ENCODE data around the gene FAF1. TPM values are rescaled to one million over a fixed set of nuclear protein-coding genes. Genes with fewer than 3 reads are reported as not detected.

FAF1 gene
- total and polyA plus RNA-seq, 2 of the 8 experiments (the other 6 are each of a cell fraction or from before 2014, with no cell fraction given) = 10.8 to 65.9 TPM

GRCh38 chr1:50739125-50739524 lies 220.9 kb downstream of the FAF1 start:
- Histone ChIP-seq H3K4ac (replicated peaks; ENCODE audit: insufficient read length, low read depth, low read length) (no peak overlapping the region), H3K4me3 (ENCODE audit: extremely low read depth in 1 of 4, insufficient read depth in 2 of 4, low read depth in 3 of 4, low read length in 4 of 4) (no peak overlapping the region), H2AFZ (ENCODE audit: low read length) (no peak overlapping the region), H3K36me3 (ENCODE audit: control insufficient read depth in 2 of 4, insufficient read depth in 4 of 4, low read length in 3 of 4) (no peaks in the 10 kb centered on the region; a peak in 1 of 8 replicates), H3K27me3 (replicated peaks in 1 of 4; ENCODE audit: control insufficient read depth in 3 of 4, extremely low read depth in 1 of 4, insufficient read depth in 3 of 4, low read length in 3 of 4) (no peaks in the 10 kb centered on the region), H2AK5ac (ENCODE audit: low read depth, low read length) (no peak overlapping the region), H3K56ac (replicated peaks; ENCODE audit: insufficient read length, low read depth, low read length) (no peak overlapping the region), H2BK20ac (ENCODE audit: low read length) (no peak overlapping the region), H2BK5ac (ENCODE audit: low read depth, low read length) (no peak overlapping the region), H3K4me1 (replicated peaks in 1 of 4; ENCODE audit: control insufficient read depth in 3 of 4, insufficient read depth in 4 of 4, low read length in 3 of 4) (no peaks in the 10 kb centered on the region), H3K79me2 (ENCODE audit: control insufficient read depth in 1 of 2, insufficient read depth in 2 of 2, low read length in 2 of 2) (no peaks in the 10 kb centered on the region), H3K23ac (ENCODE audit: insufficient read length) (no peak overlapping the region), H2BK120ac (replicated peaks; ENCODE audit: low read depth, low read length) (no peak overlapping the region), H4K91ac (replicated peaks; ENCODE audit: insufficient read length, low read length) (no peak overlapping the region), H2BK15ac (ENCODE audit: low read length) (no peak overlapping the region), H2BK12ac (ENCODE audit: low read depth, low read length) (no peak overlapping the region), H4K5ac (ENCODE audit: insufficient read length, low read depth, low read length) (no peak overlapping the region), H3K9me3 (ENCODE audit: insufficient read depth in 2 of 2, low read depth in 1 of 2, low read length in 1 of 2) (no peaks in the 10 kb centered on the region), H3K18ac (ENCODE audit: extremely low read depth, low read length) (no peak overlapping the region), H4K20me1 (replicated peaks in 1 of 2; ENCODE audit: control insufficient read depth in 1 of 2, insufficient read depth in 2 of 2, low read length in 2 of 2) (no peaks in the 10 kb centered on the region), H3K9ac (replicated peaks in 1 of 4; ENCODE audit: extremely low read depth in 1 of 4, low read depth in 3 of 4, low read length in 3 of 4) (no peak overlapping the region), H4K8ac (ENCODE audit: extremely low read depth, insufficient read depth, low read length) (no peak overlapping the region), H3K23me2 (ENCODE audit: low read depth, low read length) (no peaks in the 10 kb centered on the region), H3K14ac (ENCODE audit: insufficient read length) (no peak overlapping the region), H3K4me2 (ENCODE audit: insufficient read depth in 1 of 2, low read depth in 2 of 2, low read length in 2 of 2) (no peak overlapping the region), H3K27ac (ENCODE audit: low read depth, low read length) (no peak overlapping the region), H3K79me1 (ENCODE audit: low read depth, low read length) (no peaks in the 10 kb centered on the region)
- WGBS, 2 experiments (ENCODE audit: extremely low coverage in 1 of 2, insufficient coverage in 1 of 2, insufficient read length in 1 of 2, insufficient replicate concordance in 2 of 2, low coverage in 1 of 2, low lambda C conversion rate in 2 of 2, missing lambda C conversion rate in 1 of 2) = 89% methylated on average over 3 of the region's 3 CpGs; no CpG with 5 or more reads in 1 of the 2 experiments
- CTCF ChIA-PET (ENCODE audit: partially characterized antibody) = no interaction called here
- FAIRE-seq (no peak), DNase-seq (ENCODE audit: low read depth in 1 of 2, low spot score in 2 of 2) (no peak)
- POLR2A ChIA-PET (ENCODE audit: partially characterized antibody) = no interaction called here
- TF ChIP-seq RNF2 (IDR thresholded peaks at IDR 0.05; ENCODE audit: borderline replicate concordance, low read depth, low read length, missing control alignments, poor library complexity, severe bottlenecking) (no peak), HDAC2 (IDR thresholded peaks at IDR 0.05; ENCODE audit: borderline replicate concordance in 1 of 2, low read depth in 2 of 2, low read length in 2 of 2) (no peak), BCL11A (IDR thresholded peaks at IDR 0.05; ENCODE audit: low read depth in 2 of 2, low read length in 2 of 2) (no peak), FOSL1 (IDR thresholded peaks at IDR 0.05; ENCODE audit: insufficient read depth, low read depth, low read length) (no peak), PHF8 (conservative IDR thresholded peaks at IDR 0.05; ENCODE audit: low read depth, low read length) (no peak), HDAC6 (IDR thresholded peaks at IDR 0.05; ENCODE audit: low read depth, low read length) (no peak), CBX8 (IDR thresholded peaks at IDR 0.05; ENCODE audit: borderline replicate concordance, low read depth, low read length) (no peak), CTBP2 (IDR thresholded peaks at IDR 0.05; ENCODE audit: borderline replicate concordance, insufficient read depth, insufficient read length, low read length) (no peak), SP1 (IDR thresholded peaks at IDR 0.05; ENCODE audit: low read depth, low read length) (no peak), KDM1A (IDR thresholded peaks at IDR 0.05; ENCODE audit: borderline replicate concordance, low read length) (no peak)

All from H1 (cell line).